Natural killer cell (primary cell): ENCODE data around the gene CDADC1. TPM values are rescaled to one million over a fixed set of nuclear protein-coding genes. Genes with fewer than 3 reads are reported as not detected.

Source experiments
- ATAC-seq, 3 donors: fragments of 150-1000 bp in 2 of 3; fragments of 200-7000 bp in 1 of 3; cut with Tn5 transposase; 1 replicate in 1 of 3; 2 replicates in 2 of 3; pipeline ENCODE4 v1.10.0; 2021; ENCODE audit warnings: mild to moderate bottlenecking in 2 of 3, moderate library complexity in 2 of 3
- DNase-seq, 2 donors: peaks; one replicate each; pipeline versions ENCODE4 v3.0.0 to v3.0.0-alpha.2; 2013 to 2021; ENCODE audit warnings: mixed read lengths in 1 of 2
- H3K27ac ChIP-seq: one replicate; pipeline ENCODE4 v1.5.1; 2013; ENCODE audit warnings: mild to moderate bottlenecking, low read length
- H3K27me3 ChIP-seq: one replicate; pipeline ENCODE4 v1.6.1; 2013; ENCODE audit warnings: low read length; ENCODE audit not compliant: control insufficient read depth, insufficient read depth
- H3K36me3 ChIP-seq: one replicate; pipeline ENCODE4 v1.6.1; 2013; ENCODE audit warnings: low read length; ENCODE audit not compliant: control insufficient read depth, insufficient read depth
- H3K4me1 ChIP-seq: one replicate; pipeline ENCODE4 v1.6.1; 2013; ENCODE audit warnings: low read length; ENCODE audit not compliant: control insufficient read depth, insufficient read depth
- H3K4me3 ChIP-seq: one replicate; pipeline ENCODE4 v1.5.1; 2013; ENCODE audit warnings: low read length
- H3K9me3 ChIP-seq: one replicate; pipeline ENCODE4 v1.6.1; 2013; ENCODE audit warnings: low read length; ENCODE audit not compliant: control insufficient read depth, insufficient read depth
- H3K27ac Mint-ChIP-seq, 2 donors: one replicate each; pipeline ENCODE4 v1.8.0; 2022; ENCODE audit warnings: mild to moderate bottlenecking in 2 of 2, mixed read lengths in 2 of 2, moderate library complexity in 1 of 2
- H3K27me3 Mint-ChIP-seq, 2 donors: one replicate each; pipeline ENCODE4 v1.8.0; 2022; ENCODE audit warnings: low read depth in 2 of 2, mixed read lengths in 2 of 2
- H3K36me3 Mint-ChIP-seq: one replicate; pipeline ENCODE4 v1.8.0; 2022; ENCODE audit warnings: mixed read lengths
- H3K4me1 Mint-ChIP-seq, 2 donors: one replicate each; pipeline ENCODE4 v1.8.0; 2022; ENCODE audit warnings: mixed read lengths in 2 of 2
- H3K4me3 Mint-ChIP-seq: one replicate; pipeline ENCODE4 v1.8.0; 2022; ENCODE audit warnings: mild to moderate bottlenecking, moderate library complexity, mixed read lengths
- H3K9me3 Mint-ChIP-seq, 2 donors: one replicate each; pipeline ENCODE4 v1.8.0; 2022; ENCODE audit warnings: mixed read lengths in 2 of 2
- WGBS: methylation state at CpG from one replicate; pipeline ENCODE4 v1.1.7; 2013; ENCODE audit warnings: missing lambda C conversion rate; ENCODE audit not compliant: insufficient coverage; 5-methylcytosine and 5-hydroxymethylcytosine counted together
- intact Hi-C: fragments of 100-400 bp; cut with micrococcal nuclease; formaldehyde crosslinking; loops from one replicate; pipeline ENCODE4 v1.14.2; 2022
- total RNA-seq, 4 donors: library from RNA; stranded (reverse); fragments of 120-200 nt in 1 of 4; gene quantifications; one replicate each; pipeline versions ENCODE4 v1.2.3 to v1.2.4, GENCODE V29; 2013 to 2022
- TF ChIP-seq, protein P1 (sequence below): fragments of 200-600 bp; IDR thresholded peaks from one replicate; pipeline ENCODE4 v1.8.0; 2022; ENCODE audit warnings: antibody characterized with exemption

Gene CDADC1
- total RNA-seq, 3 donors from 2014 or later (not counting 1 experiment from before 2014, with no cell fraction given) = 32.0 to 39.4 (median 33.6) TPM

DNA sequence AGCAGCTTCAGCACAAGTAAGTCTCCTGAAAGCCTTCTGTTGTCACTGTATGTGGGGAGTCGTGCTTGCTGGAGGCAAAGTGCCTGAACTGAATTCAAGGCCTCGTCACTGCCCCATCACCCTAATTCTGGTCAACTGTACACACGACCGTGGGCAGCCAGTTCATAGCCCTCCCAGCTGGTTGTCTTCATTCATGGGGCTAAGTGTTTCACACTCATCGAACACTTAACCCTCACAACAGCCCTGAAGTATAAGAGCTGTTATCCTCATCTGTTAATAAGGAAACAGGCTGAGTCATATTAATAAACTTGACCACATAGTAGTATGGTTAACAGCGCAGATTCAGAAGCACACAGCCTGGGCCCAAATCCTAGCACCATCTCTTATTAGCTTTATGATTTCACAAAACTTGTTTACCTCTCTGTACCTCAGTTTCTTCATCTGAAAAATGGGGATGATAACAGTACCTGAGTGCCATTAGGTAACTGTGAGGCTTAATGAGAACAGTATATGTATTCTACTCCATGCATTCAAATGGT, 66.7 kb downstream of the CDADC1 start:
- H3K4me3 ChIP-seq = no peak overlapping the region
- TF ChIP-seq, protein P1, sequence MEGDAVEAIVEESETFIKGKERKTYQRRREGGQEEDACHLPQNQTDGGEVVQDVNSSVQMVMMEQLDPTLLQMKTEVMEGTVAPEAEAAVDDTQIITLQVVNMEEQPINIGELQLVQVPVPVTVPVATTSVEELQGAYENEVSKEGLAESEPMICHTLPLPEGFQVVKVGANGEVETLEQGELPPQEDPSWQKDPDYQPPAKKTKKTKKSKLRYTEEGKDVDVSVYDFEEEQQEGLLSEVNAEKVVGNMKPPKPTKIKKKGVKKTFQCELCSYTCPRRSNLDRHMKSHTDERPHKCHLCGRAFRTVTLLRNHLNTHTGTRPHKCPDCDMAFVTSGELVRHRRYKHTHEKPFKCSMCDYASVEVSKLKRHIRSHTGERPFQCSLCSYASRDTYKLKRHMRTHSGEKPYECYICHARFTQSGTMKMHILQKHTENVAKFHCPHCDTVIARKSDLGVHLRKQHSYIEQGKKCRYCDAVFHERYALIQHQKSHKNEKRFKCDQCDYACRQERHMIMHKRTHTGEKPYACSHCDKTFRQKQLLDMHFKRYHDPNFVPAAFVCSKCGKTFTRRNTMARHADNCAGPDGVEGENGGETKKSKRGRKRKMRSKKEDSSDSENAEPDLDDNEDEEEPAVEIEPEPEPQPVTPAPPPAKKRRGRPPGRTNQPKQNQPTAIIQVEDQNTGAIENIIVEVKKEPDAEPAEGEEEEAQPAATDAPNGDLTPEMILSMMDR = no peak
- H3K27ac Mint-ChIP-seq = no peak overlapping the region
- H3K4me1 ChIP-seq = no peaks in the 10 kb centered on the region
- H3K9me3 Mint-ChIP-seq = no peaks in the 10 kb centered on the region
- H3K4me3 Mint-ChIP-seq = no peak overlapping the region
- H3K9me3 ChIP-seq = no peaks in the 10 kb centered on the region
- H3K27me3 ChIP-seq = no peaks in the 10 kb centered on the region
- DNase-seq (no peak), ATAC-seq (no peak)
- H3K27me3 Mint-ChIP-seq = no peaks in the 10 kb centered on the region
- 85% methylated on average over 6 of the region's 6 CpGs for WGBS
- H3K36me3 Mint-ChIP-seq = no peaks in the 10 kb centered on the region
- no peaks in the 10 kb centered on the region for H3K36me3 ChIP-seq
- intact Hi-C loops = no loop called here
- no peaks in the 10 kb centered on the region for H3K4me1 Mint-ChIP-seq
- H3K27ac ChIP-seq = no peak overlapping the region

DNA sequence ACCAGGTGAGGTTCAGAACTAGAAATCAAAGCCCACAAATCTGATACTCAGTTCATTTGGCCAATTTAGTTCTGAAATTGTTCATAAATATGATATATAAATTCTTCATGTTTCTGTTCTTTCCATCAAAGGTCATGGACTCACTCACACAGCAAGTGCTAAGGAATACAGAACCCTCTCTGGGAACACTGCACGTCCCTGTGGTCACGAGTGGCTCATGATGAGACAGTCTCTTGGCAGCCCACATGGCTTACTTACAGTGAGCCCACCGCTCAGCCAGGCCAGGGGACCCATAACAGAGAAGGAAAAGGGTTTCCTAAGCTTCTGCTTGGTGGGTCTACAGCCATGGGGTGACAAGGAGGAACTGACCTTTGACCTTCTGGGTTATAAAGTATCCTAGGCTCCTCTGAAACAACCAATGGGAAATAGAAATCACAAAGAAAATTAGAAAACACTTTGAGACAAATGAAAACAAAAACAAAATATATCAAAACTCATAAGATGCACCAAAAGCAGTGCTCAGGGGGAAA, 67.4 kb downstream of the CDADC1 start:
- no peaks in the 10 kb centered on the region for H3K9me3 Mint-ChIP-seq
- TF ChIP-seq, protein P1 = no peak
- H3K9me3 ChIP-seq = no peaks in the 10 kb centered on the region
- intact Hi-C loops = no loop called here
- WGBS = 90% methylated on average over 3 of the region's 3 CpGs
- DNase-seq (no peak), ATAC-seq (no peak)
- no peaks in the 10 kb centered on the region for H3K36me3 Mint-ChIP-seq
- H3K36me3 ChIP-seq = no peaks in the 10 kb centered on the region
- H3K27ac Mint-ChIP-seq = no peak overlapping the region
- no peaks in the 10 kb centered on the region for H3K4me1 ChIP-seq
- no peaks in the 10 kb centered on the region for H3K27me3 Mint-ChIP-seq
- no peak overlapping the region for H3K27ac ChIP-seq
- no peaks in the 10 kb centered on the region for H3K4me1 Mint-ChIP-seq
- H3K27me3 ChIP-seq = no peaks in the 10 kb centered on the region
- no peak overlapping the region for H3K4me3 ChIP-seq
- no peak overlapping the region for H3K4me3 Mint-ChIP-seq

DNA sequence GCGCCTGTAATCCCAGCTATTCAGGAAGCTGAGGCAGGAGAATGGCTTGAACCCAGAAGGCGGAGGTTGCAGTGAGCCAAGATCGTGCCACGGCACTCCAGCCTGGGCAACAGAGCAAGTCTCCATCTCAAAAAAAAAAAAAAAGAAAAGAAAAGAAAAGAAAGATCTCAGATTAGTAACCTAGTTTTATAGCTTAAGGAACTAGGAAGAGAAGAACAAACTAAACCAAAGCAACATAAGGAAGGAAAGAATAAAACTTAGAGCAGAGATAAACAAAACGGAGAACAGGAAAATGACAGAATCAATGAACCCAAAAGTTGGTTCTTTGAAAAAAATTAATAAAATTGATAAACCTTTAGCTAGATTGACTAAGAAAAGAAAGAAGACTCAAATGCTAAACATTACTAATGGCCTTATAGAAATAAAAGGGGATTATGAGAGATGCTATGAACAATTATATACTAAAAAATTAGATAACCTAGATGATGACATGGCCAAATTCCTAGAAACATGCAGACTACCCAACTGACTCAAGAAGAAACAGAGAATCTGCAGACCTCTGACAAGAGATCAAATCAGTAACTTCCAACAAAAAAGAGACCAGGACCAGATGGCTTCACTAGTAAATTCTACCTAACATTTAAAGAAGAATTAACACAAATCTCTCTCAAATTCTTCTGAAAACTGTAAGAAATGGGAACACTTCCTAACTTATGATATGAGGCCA, 68.2 kb downstream of the CDADC1 start:
- no peaks in the 10 kb centered on the region for H3K27me3 Mint-ChIP-seq
- intact Hi-C loops = no loop called here
- H3K4me3 Mint-ChIP-seq = no peak overlapping the region

More for the DNA sequence above, 68.2 kb downstream of the CDADC1 start:
- H3K4me3 ChIP-seq = no peak overlapping the region
- 93% methylated on average over 3 of the region's 5 CpGs for WGBS
- H3K27ac Mint-ChIP-seq = no peak overlapping the region
- DNase-seq = no peak
- H3K9me3 Mint-ChIP-seq = no peaks in the 10 kb centered on the region
- H3K27me3 ChIP-seq = no peaks in the 10 kb centered on the region
- no peaks in the 10 kb centered on the region for H3K4me1 Mint-ChIP-seq
- TF ChIP-seq, protein P1 = no peak
- no peaks in the 10 kb centered on the region for H3K36me3 ChIP-seq
- no peak for ATAC-seq
- H3K9me3 ChIP-seq = no peaks in the 10 kb centered on the region
- H3K36me3 Mint-ChIP-seq = no peaks in the 10 kb centered on the region
- H3K4me1 ChIP-seq = no peaks in the 10 kb centered on the region
- H3K27ac ChIP-seq = no peak overlapping the region
